ENCODE measurements around the gene PSME2. TPM values are rescaled to one million over a fixed set of nuclear protein-coding genes. Genes with fewer than 3 reads are reported as not detected.

Gene PSME2
- total and polyA plus RNA-seq, 10 of the 15 experiments (the other 5 are each of a cell fraction or from before 2014, with no cell fraction given), result 510 to 3,542 (median 913) TPM

DNA sequence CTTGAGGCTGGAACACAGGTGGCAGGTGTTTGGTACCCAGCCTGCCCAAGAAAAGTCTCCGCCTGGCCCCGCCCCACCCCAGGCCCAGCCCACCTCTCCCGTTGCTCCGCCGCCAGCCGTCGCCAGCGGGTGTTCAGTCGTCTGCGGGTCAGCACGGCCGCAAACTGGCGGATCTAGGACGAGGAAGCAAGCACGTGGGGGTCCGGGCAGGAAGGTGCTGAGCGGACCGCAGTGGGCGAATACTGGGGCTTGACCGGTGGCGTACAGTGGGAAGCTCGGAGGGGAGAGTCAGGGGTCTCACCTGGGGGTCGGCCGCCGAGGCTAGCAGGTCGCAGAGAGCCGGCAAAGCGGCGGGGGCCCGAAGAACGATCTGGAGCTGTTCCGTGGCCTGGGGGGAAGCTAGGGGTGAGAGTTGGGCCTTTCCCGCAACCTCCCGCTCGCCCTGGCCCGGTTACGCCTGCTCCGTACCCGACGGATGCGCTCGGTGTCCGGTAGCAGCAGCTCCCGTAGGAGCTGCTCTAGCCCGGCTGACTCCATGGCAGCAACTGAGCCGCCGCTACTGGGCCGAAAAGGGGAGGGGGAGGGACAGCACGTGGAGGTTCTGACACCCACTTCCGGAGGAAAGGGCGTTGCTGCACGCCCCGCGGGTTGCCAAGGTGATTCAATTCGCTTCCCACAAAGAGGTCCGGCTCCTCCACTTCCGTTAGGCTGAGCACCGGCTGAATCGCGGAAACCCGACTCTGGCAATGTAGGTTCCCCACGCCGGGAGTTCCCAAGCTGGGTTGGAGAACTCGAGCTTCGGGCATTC is 42.0 kb upstream of the PSME2 start, which contains the start of gene IPO4 (continued):
- TF ChIP-seq HDAC2 (IDR thresholded peaks at IDR 0.05) (no peak), PAX5 (IDR thresholded peaks at IDR 0.05; ENCODE audit: borderline replicate concordance, low read depth, low read length) (peak; percentile 83; the same call in 1 of the 2 replicates), E2F4 (IDR thresholded peaks at IDR 0.05; ENCODE audit: low read depth, low read length) (no peak; the same call in 1 of the 2 replicates), SUZ12 (IDR thresholded peaks at IDR 0.05; ENCODE audit: unreplicated experiment) (no peak), CREM (IDR thresholded peaks at IDR 0.05; ENCODE audit: low read depth) (peak; percentile 85), SMAD5 (IDR thresholded peaks at IDR 0.05; ENCODE audit: low read depth) (peak; percentile 54), HSF1 (IDR thresholded peaks at IDR 0.05; ENCODE audit: low read depth, low read length) (peak; percentile 88; the same call in 1 of the 2 replicates), MLLT1 (IDR thresholded peaks at IDR 0.05) (peak; percentile 58; the same call in 1 of the 2 replicates), EGR1 (IDR thresholded peaks at IDR 0.05; ENCODE audit: borderline replicate concordance in 1 of 2, low read depth in 2 of 2, low read length in 2 of 2) (peak; percentile 79 to 89), CHD2 (IDR thresholded peaks at IDR 0.05; ENCODE audit: borderline replicate concordance, low read depth, low read length) (peak; percentile 89), BACH1 (IDR thresholded peaks at IDR 0.05; ENCODE audit: borderline replicate concordance) (peak; percentile 51; the same call in 1 of the 2 replicates), ZZZ3 (IDR thresholded peaks at IDR 0.05; ENCODE audit: control insufficient read depth, insufficient read length, low read depth) (peak; percentile 85), SMC3 (IDR thresholded peaks at IDR 0.05; ENCODE audit: borderline replicate concordance, low read length) (peak; percentile 26; the same call in 1 of the 2 replicates), TARDBP (IDR thresholded peaks at IDR 0.05; ENCODE audit: borderline replicate concordance) (peak; percentile 84), FOXM1 (IDR thresholded peaks at IDR 0.05; ENCODE audit: low read depth, low read length) (peak; percentile 62; the same call in 1 of the 2 replicates), RCOR1 (conservative IDR thresholded peaks at IDR 0.05; ENCODE audit: low read depth, low read length) (peak; percentile 94), NR2C1 (IDR thresholded peaks at IDR 0.05) (peak; percentile 89), ZNF384 (IDR thresholded peaks at IDR 0.05; ENCODE audit: borderline replicate concordance, low read depth, low read length) (0 out of 2 replicates have a peak, but pooled peaks have one; percentile 29), EZH2 (IDR thresholded peaks at IDR 0.05; ENCODE audit: borderline replicate concordance, control insufficient read depth, low read depth, low read length) (no peak), BRCA1 (IDR thresholded peaks at IDR 0.05; ENCODE audit: low read depth, low read length) (no peak; the same call in 1 of the 2 replicates), GATAD2B (conservative IDR thresholded peaks at IDR 0.05; ENCODE audit: low read depth) (0 out of 2 replicates have a peak, but pooled peaks have one; percentile 59), SPI1 (IDR thresholded peaks at IDR 0.05; ENCODE audit: borderline replicate concordance, insufficient read depth, low read depth, low read length) (no peak), CHD1 (IDR thresholded peaks at IDR 0.05; ENCODE audit: low read depth, low read length) (no peak), POLR2A (IDR thresholded peaks at IDR 0.05; ENCODE audit: low read depth, low read length) (peak; percentile 94), POLR2AphosphoS5 (IDR thresholded peaks at IDR 0.05; ENCODE audit: low read length) (peak; percentile 95), SIX5 (IDR thresholded peaks at IDR 0.05; ENCODE audit: low read depth, low read length, severe bottlenecking) (peak; percentile 76)
- TF ChIP-seq, protein P1, sequence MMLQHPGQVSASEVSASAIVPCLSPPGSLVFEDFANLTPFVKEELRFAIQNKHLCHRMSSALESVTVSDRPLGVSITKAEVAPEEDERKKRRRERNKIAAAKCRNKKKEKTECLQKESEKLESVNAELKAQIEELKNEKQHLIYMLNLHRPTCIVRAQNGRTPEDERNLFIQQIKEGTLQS (IDR thresholded peaks at IDR 0.05; ENCODE audit: borderline replicate concordance, extremely low read depth, low read depth, low read length), result 0 out of 2 replicates have a peak, but pooled peaks have one; percentile 31
